ENCODE results near the gene CXADR.

GRCh38 chr21:17529648-17530047 lies 16.8 kb downstream of the CXADR start:
- no peak for TF ChIP-seq CTCF (IDR thresholded peaks at IDR 0.05)
- TF ChIP-seq POLR2A (IDR thresholded peaks at IDR 0.05), result no peak
